ENCODE data around the gene LRRN3.

LRRN3 gene

DNA sequence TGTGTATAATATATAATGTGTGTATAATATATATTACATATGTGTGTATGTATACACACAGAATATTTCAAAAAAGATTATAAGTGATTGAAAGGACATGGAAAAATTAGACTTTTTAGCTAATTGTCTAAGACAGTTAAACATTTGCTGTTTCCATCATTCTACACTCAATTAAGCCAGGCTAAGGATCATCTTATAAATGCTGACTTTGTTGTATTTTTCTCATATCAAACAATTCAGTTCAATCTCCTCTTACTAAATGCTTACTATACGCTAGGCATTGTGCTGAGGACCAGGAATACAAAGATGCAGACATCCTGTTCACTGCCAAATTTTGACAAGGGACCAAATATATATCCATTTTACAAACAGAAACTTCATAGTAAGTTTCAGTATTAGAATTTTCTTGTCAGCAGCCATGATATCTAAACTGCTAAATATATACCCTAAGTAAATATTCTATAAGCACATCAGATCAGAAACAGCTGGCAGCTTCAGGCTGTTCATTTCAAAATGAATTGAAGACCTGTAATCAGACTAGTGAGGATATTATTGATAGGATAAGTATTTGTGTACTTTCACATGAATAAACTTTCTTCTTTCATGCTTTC is 10.3 kb upstream of the LRRN3 start:
- DNase-seq: no peak

DNA sequence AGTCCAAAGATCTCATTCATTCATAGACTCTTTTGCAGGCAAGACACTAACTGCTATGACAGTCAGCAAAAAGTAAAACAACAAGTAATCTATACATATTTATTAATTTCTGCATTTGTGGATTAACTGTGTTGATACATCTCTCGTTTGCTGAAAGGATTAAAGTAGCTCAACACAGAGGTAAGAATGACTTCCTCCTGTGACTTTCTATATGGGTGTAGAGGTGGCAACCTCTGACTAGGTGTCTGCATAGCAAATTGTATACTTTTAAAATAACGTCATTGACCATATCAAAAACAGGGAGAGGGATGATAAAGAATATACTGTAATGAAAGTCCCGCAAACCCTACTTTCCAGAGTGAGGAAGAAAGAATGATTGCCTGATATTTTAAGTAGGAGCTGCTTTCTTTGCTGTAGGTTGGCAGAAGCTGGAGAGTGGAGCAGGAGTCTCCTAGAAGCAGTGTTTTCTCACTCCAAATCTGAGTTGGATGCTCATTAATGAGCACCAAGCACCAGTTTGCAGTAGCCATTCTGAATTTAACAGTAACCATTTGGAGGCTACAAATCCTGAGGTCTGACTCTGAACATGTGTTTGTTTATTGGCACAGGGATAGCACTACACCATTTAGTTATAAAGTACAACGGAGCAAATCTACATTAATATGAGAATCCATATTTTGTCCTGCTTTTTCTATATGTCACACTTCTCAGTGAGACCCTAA is 9.2 kb upstream of the LRRN3 start:
- DNase-seq: peak; percentile 60

DNA sequence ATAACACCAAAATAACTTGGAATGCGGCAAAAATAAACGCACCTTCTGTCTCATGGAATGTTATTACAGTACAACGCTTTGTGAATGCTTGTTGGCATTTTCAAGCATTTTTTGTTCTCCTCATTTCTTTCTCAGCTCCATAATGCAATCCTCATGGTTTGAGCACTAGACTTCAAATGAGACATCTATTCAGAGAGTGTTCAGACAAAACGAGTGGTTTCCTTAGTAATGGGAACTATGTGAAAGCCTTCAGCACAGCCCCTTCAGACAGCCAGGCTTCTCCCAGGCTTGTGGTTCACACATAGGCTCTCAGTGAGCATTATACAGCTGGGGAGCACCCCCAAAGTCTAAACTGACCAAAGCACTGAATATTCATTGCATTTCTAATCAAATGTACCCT is 8.6 kb upstream of the LRRN3 start:
- DNase-seq: no peak

DNA sequence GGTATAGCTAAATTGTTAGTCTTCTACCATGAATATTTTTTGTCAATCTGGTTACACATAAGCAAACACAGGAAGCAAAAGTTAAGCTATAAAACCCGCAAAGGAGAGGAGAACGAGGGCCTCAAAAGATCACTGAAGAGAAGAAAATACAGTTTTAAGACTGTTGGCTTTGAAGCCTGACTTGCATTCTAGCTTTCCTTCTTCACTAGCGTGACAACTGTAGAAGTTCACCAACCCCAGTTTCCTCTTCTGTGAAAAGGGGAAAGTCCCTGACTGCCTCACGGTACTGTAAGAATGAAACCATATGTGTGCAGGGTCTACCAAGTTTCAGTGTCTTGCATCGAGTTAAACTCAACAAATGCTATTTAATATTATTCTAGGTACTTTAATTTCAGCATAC is 7.5 kb upstream of the LRRN3 start:
- DNase-seq: peak; percentile 94

DNA sequence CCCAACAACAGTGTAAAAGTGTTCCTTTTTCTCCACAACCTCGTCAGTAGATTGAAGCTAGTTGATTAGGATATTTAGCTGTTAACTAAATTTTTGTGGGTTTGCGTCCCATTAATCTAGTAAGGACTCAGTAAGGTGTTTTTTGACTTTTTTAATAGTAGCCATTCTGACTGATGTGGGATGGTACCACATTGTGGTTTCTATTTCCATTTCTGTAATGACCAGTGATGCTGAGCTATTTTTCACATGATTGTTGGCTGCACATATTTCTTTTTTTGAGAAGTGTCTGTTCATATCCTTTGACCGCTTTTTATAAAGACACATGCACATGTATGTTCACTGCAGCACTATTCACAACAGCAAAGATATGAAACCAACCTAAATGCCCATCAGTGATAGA is 5.6 kb upstream of the LRRN3 start:
- no peak for DNase-seq

DNA sequence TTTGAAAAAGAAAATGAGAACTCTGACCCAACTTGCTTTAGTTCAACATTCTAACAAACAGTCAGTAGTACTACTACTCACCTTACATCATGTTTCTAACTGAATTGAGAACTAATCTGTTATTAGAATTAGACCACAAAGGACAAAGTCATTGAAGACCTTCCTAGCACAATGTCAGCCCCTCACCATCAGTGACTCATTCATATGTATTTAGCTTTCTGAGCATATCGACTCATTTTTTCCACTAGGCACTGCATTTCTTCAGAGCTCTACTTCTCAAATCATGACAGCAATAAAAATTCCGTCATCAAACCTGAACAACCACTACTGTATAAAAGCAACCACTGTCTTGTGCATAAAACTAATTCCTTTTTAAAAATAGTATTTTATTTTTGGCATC is 4.4 kb upstream of the LRRN3 start:
- peak; percentile 73 for DNase-seq

DNA sequence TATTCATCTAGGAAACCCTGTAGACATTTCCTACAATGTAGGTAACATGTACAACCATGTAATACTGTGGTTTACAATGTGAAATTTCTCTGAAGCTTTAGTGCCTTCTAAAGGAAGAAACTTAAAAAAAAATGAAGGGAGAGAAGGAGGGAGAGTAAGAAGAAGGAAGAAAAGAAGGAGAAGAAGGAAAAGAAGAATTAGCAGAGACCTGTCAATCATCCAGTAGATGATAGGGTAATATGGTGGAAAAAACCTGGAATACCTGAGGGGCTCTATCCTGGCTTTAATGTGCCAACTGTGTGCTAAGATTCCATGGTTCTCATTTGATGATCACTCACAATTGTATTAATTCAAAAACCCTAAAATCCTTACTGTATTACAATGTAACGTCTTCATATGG is 2.6 kb upstream of the LRRN3 start:
- no peak for DNase-seq

DNA sequence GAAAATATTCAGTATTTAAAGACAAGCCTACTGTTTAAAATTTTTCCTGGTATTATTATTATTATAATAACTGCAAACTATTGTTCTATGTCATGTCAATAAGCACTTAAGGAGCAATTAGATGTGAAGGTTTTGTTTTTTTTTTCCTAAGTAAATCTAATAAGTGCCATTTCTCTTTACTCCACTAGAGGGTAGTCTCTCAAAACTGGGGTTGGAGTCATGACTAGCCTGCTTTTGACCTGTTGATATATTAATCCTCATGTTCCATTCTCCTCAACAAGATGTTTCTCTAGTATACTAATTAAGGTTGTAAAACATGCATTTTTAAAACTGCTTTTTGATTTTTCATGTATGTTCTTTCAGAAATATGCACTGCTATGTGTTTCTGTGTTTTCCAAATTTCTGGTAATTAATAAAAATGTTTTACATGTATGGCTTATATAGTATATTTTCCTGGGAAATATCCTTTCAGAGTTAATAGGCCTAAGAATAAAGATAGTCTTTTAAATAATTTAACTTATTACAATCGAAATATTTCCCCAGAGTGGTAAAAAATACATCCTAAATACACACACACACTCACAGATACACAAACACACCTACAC is 1.0 kb upstream of the LRRN3 start:
- DNase-seq: peak; percentile 71

DNA sequence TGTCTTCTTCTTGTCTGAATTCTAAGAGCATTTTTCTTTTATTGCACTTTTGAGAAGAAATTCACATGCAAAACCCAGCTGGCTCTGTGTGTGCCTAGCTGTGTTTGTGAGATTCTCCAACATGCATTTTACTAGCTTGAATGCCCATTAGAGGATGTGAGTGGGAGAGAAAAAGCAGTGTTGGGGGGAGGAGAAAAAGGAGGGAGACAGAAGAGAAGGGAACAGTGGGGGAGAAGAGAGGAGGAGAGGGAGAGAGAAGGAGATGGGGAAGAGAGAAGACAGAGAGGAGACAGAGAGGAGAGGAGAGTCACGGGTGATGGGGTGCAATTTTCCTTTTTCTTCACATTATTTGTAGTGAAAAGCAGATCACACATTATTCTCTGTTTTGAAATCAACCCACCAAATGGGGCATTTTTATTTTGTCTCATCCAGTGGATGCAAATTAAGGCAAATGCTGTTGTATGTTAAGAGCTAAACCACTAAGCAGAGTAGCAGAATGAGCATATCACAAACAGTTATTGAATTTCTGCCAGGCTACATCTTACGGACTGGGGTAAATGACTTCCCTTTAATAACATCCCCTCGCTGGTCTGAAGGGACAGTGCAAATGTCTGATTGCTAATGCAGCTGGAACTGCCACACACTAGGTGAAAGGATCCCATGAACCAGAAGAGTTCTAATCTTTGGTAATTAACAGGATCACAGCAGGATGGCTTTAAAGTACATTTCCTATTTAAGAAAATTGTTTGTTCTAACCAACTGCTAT is 849 bp downstream of the LRRN3 start:
- no peak for DNase-seq

DNA sequence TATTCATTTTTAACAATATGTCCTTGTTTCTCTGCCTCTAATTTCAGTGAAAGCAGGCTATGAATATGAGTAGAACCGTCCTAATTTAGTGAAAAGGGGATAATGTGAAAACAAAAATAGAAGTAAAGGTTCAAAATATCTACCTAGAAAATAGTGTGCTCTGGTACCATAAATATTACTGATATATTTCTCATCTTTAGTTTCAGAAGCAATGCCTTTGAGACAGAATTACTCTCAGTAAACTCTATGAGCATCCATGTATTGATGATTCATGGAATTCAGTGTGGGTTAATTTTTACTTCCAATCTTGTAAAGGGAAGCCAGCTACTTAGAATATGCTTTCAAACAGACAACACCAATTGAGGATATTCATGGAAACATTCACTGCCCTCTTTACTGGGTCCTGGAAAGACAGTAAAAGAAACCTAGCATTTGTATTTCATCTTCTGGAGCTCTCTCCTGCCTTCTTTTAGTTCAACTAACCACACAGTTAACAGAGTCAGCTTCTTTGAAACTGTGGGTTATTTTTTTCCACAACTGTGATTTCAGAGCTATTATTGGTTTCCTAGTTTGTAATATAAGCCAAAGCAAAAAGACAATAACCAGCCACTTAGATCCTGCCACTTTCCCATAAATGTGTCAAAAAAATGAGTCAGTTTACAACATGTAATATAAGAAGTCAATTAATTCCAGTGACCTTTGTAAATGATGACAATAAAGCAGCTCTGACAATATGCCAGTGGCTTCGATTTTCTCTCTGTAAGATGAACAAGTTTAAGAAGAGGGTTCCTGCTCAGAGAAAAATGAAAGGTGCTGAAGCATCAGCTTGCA is 1.7 kb downstream of the LRRN3 start:
- no peak for DNase-seq

DNA sequence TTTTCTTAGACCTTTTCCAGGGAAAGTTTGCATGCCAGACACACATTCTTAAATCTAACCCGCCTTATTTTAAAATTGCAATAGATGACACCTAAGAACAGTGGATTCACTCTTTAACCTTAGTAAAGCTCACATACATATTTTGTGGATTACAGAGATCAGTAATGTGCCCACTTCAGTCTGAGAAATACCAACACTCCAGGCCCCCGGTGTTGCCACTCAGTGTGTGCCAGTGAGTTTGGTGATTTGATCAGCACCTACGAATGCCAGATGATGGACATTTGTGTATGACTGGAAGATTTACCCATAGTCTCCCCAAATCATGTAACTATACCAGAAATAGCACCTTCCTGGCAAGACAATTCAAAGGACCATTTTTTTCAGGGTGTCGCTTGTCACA is 2.6 kb downstream of the LRRN3 start:
- DNase-seq: no peak

DNA sequence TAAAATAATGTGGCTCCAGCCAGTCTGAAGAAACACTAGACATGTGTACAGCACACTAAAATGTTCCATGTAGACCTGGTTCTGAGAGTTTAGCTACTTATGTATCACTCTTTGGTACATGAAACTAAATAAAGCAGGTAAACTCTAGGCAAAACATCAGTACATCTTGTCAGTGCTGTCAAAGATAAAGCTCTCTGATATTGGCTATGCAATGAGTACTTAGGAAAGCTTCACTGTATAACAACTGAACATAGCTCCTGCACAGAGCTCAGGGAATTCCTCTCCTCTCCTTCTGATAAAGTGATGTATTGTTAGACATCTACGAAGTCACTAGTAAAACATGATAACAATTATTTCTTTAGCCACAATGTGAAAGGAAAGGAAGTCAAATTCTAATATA is 3.5 kb downstream of the LRRN3 start:
- DNase-seq: no peak

DNA sequence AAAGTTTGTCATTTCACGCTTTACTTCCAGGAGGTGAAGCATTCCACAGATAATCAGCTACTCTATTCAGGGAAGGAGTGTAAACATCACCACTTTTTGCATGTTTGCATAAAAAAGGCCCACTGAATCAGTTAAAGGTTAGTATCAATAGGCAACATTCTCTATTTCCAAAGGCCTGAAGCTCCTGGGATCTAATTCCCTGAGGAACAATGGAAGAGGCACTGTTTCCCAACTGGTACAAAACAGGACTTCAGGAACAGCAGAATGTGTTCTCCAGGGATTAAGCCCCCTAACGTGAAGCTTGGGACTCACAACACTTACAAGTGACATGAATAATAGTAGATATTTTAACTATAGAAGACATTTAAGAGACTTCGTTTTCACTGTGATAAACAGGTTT is 6.1 kb downstream of the LRRN3 start:
- no peak for DNase-seq

DNA sequence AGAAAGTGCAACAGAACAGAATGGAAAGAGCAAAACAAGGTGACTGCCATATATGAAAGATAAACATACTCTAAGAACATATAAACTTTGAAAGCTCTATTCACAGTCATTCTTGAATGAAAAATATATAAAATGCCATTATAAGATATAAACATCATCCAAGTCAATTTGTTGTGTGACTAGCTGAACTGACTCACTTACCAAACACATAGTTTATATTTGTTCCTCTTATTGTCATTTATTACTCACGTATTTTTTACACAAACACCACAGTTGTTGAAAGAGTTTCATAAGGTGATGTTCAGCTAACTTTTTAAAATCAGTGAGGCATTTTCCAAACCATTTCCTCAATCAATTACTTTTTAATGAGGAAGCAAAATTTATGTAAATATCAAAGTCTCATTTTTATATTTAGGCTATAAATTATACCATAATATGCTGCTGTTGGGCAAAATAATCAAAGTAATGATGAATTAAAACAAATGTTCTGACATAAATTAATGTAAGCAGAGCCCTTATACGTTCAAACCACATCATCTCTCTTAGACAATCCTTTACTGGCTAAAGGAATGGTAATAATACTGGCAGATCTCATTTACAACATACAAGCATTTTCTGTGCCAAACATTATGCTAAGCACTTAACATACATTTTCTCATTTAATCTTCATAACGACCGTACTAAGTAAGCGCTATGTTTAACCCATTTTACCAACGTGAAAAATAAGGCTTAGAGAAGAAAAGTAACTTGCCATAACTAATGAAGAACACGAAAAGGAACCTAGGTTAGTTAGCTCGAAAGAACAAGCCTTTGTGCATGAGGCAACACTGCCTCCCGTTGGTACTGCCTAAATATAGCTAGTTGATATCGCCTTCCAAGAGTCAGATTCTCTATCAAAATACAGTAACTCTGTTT is 7.3 kb downstream of the LRRN3 start:
- DNase-seq: peak; percentile 73

DNA sequence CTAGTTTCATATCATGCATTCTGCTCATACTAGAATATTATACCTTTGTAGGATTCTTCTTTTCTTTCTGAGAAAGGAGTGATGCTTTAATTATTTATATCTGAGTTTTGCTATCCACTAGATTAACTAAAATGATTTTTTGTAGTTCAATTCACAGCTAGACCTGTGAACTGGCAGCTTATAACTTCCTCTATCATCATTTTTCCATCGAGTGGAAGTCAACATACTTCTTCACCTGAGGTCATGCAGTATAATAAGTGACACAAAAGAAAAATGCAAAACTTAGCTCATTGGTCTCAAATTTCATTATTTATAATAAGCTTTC is 8.0 kb downstream of the LRRN3 start:
- DNase-seq: no peak

DNA sequence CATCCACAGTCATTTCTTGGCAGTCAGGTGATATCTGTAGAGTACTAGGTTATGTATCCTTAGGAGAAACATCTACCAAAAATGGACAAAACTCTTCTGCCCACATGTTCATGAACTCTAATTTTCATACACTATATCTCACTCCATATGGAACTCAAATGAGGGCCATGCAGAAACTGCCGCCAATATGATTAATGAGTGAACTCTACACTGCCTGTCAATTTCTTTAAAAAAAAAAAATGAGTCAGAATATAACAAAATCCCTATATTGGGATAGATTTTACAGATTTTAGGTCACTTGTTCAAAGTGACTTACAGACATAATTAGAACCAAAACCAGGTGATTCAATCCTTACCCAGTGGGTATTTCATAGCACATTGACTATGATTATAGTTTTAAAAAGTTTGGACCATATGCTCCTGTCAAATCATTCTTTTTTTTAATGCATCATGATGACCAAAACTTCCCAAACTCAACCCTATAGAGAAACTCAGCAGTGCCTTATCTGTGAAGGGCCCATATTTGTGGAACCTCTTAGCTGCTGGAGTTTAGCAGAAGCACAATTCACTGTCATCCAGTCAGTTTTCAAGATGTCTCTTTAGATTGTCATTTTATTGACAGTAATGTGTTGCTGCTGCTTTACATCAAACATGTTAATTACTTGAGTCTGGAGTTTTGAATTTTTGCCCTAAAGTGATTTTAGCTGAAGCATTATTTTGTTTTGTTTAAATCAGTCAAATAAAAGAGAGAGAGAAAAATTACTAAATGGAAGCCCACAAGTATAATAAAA is 11.1 kb downstream of the LRRN3 start:
- no peak for DNase-seq

DNA sequence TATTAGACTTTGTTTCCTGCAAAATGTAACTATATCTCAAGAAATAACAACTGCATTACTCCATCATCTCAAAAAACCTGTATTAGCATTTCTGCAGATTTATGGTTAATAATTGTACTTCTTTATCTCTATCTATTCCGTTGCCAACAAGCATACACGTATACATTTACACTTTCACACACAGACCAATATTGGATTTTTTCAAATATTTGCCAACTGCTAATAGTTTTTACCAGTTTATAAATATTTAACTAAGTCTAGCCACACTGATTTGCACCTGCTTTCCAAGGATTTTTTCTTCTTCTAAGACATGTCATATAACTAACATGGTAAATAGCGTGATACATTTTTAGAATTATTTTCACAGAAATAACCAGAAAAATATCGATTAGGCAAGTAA is 12.2 kb downstream of the LRRN3 start:
- DNase-seq: no peak

DNA sequence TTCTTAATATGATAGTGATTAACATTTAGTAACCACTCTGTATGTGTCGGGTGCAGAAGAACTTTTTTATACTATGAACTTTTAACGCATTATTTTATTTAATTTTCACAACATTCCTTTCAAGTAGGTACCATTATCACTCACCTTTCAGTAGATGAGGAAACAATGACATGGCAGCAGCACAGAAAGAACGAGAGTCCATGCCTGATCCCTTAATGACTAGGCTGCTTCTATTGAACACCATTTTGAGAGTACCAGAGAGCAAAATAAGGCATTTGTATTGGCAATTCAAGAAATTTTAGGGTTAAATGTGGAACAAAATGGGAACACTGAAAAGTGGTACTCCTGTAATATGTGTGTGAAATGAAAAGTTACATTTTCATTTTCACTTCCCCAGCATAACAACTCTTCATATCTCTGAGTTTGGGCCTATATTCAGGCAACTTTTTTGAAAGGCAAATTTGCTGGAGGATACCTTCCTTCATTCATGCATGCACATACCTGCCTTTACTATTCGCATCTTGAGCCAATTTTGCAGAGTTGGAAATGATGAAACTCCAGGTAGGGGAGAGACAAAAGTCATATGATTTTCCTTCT is 12.8 kb downstream of the LRRN3 start:
- DNase-seq: no peak

DNA sequence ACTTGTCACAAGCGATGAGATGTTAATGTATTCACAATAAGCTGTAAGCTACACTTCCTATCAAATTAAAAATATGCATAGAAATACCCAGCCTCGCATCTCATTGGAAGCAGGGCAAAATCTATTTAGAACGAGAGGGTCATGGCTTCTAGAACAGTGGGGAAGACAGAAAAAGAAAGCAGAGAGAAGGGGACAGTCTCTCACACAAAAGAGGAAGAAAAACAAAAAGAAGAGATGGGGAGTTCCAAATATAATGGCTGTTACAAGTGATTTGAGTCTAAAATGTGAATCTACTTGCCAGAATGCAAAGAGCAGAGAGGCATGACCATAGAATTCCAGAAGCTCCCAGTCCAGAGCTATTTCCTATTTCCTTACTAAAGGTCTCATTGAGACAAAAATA is 13.8 kb downstream of the LRRN3 start:
- no peak for DNase-seq

DNA sequence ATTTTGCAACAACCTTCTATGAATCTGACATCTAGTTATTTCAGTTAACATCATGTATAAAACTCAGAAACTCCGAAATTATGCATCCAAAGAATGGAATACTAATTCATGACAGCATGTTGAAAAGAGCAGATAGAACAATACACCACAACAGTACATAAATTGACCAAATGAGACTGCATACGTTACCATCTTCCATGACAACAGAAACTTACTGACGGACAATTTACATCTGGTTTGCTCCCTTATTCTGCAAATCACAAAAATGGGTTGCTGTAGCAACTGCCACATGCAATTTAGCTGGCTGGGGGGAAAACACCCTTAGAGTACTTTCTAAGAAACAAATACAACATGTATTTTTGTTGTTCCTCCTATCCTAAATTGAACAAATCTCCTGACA is 14.3 kb downstream of the LRRN3 start:
- DNase-seq: no peak

DNA sequence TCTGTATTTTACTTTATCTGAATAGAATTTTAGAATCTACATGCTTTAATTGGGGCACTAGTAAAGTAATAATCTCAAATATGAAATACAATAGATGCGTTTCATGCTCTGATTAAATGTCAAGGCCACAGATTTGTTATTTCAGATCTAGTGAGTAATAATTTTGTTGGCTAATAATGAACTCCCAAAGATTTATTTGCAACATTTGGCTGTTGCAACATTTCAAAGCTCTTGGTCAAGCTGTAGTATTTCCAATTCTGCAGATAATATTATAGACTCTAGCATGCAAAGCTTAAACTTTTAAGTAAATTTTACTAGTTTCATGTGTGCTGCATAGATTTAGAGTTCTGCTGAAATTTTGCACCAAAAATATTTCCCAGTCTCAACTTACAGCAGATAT is 16.7 kb downstream of the LRRN3 start:
- DNase-seq: no peak

Data from activated CD4-positive, alpha-beta T cell treated with anti-CD3 and anti-CD28 coated beads, Interleukin-2, Interleukin-6, amounts not matched to agents 100 ng/mL and 50 ng/mL, durations not matched to agents 16 hours and 8 hours (primary cell).